ENCODE data around the gene CCDC24. TPM values are rescaled to one million over a fixed set of nuclear protein-coding genes. Genes with fewer than 3 reads are reported as not detected.

The CCDC24 gene
- total and polyA plus RNA-seq, 2 of the 4 experiments (the other 2 are of a cell fraction), result 1.4 to 4.6 TPM

- Histone ChIP-seq H2BK15ac (ENCODE audit: low read depth, low read length) (no peak overlapping the region), H2AK9ac (replicated peaks; ENCODE audit: low read depth, low read length, poor library complexity) (no peak overlapping the region), H3K27me3 (ENCODE audit: control insufficient read depth, insufficient read depth, low read length) (no peaks in the 10 kb centered on the region), H2AK5ac (ENCODE audit: low read depth, low read length) (no peak overlapping the region), H3K9ac (ENCODE audit: low read depth, low read length) (no peak overlapping the region), H3K36me3 (ENCODE audit: control insufficient read depth, insufficient read depth, low read length) (peaks cover 24% of the 10 kb centered on the region; the same call in 1 of the 2 replicates), H2BK20ac (ENCODE audit: low read depth, low read length) (no peak overlapping the region), H3K79me1 (ENCODE audit: low read depth in 1 of 2, low read length in 2 of 2) (no peaks in the 10 kb centered on the region), H3K4me3 (ENCODE audit: insufficient read depth, low read depth, low read length) (no peak overlapping the region), H3K23ac (ENCODE audit: low read depth, low read length) (no peak overlapping the region), H4K91ac (ENCODE audit: insufficient read depth, low read depth, low read length) (no peak overlapping the region), H3K9me3 (ENCODE audit: control insufficient read depth, insufficient read depth, low read length) (no peaks in the 10 kb centered on the region), H3K9me1 (ENCODE audit: insufficient read depth, low read length) (no peaks in the 10 kb centered on the region), H2BK120ac (ENCODE audit: low read depth, low read length) (no peak overlapping the region), H3K4me1 (ENCODE audit: control insufficient read depth, insufficient read depth, low read length) (no peaks in the 10 kb centered on the region), H4K5ac (ENCODE audit: low read depth, low read length) (no peak overlapping the region), H3K56ac (ENCODE audit: extremely low read depth, insufficient read depth, low read length) (no peak overlapping the region), H3K4ac (ENCODE audit: low read depth, low read length) (no peak overlapping the region), H3K14ac (replicated peaks; ENCODE audit: low read depth, low read length) (no peak overlapping the region), H3K27ac (ENCODE audit: insufficient read depth, low read length) (no peak overlapping the region), H3K18ac (ENCODE audit: low read depth, low read length) (no peak overlapping the region), H2BK5ac (ENCODE audit: low read depth, low read length, poor library complexity, severe bottlenecking) (no peak overlapping the region), H2AFZ (replicated peaks; ENCODE audit: low read length, poor library complexity) (no peak overlapping the region), H4K20me1 (ENCODE audit: insufficient read depth, low read length) (no peaks in the 10 kb centered on the region), H4K8ac (ENCODE audit: low read depth in 2 of 2, low read length in 2 of 2) (no peak overlapping the region), H3K4me2 (ENCODE audit: low read depth, low read length) (no peak overlapping the region)
- ChIA-PET POLR2A (ENCODE audit: unreplicated experiment) (no interaction called here), CTCF (no interaction called here)
- intact Hi-C loops (cut with micrococcal nuclease) (no loop called here), dilution Hi-C loops (cut with HindIII; ENCODE audit: low sequenced_read_pairs, unreplicated experiment) (no loop called here), in situ Hi-C loops (cut with MboI; ENCODE audit: low sequenced_read_pairs) (no loop called here)
- DNase-seq (no peak), ATAC-seq (ENCODE audit: low read depth) (no peak)
- 93% methylated on average over 5 of the region's 11 CpGs; no CpG with 5 or more reads in 1 of the 2 experiments for WGBS, 2 experiments (ENCODE audit: extremely low coverage in 2 of 2, insufficient read length in 1 of 2)
- no peak for TF ChIP-seq CEBPB (IDR thresholded peaks at IDR 0.05; ENCODE audit: low read depth, low read length)
- TF ChIP-seq, protein P1, sequence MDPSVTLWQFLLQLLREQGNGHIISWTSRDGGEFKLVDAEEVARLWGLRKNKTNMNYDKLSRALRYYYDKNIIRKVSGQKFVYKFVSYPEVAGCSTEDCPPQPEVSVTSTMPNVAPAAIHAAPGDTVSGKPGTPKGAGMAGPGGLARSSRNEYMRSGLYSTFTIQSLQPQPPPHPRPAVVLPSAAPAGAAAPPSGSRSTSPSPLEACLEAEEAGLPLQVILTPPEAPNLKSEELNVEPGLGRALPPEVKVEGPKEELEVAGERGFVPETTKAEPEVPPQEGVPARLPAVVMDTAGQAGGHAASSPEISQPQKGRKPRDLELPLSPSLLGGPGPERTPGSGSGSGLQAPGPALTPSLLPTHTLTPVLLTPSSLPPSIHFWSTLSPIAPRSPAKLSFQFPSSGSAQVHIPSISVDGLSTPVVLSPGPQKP (IDR thresholded peaks at IDR 0.05; ENCODE audit: borderline replicate concordance, low read depth, low read length), result no peak
- no peak for TF ChIP-seq CHD1 (IDR thresholded peaks at IDR 0.05; ENCODE audit: low read depth, low read length)
- no peak for TF ChIP-seq MAFK (IDR thresholded peaks at IDR 0.05; ENCODE audit: low read depth, low read length)
- no peak for TF ChIP-seq POLR2A (IDR thresholded peaks at IDR 0.05; ENCODE audit: low read depth, low read length)
- no peak for TF ChIP-seq RFX5 (IDR thresholded peaks at IDR 0.05; ENCODE audit: low read depth, low read length)
- no peak for TF ChIP-seq FOS (IDR thresholded peaks at IDR 0.05; ENCODE audit: low read depth, low read length)
- no peak for TF ChIP-seq CTCF (conservative IDR thresholded peaks at IDR 0.05; ENCODE audit: low read depth, low read length)
- TF ChIP-seq BHLHE40 (IDR thresholded peaks at IDR 0.05; ENCODE audit: low read depth, low read length), result no peak
- TF ChIP-seq MXI1 (IDR thresholded peaks at IDR 0.05; ENCODE audit: borderline replicate concordance, low read depth, low read length), result no peak
- no peak for TF ChIP-seq MAZ (IDR thresholded peaks at IDR 0.05; ENCODE audit: borderline replicate concordance, low read depth, low read length)
- no peak for TF ChIP-seq NFE2L2 (IDR thresholded peaks at IDR 0.05; ENCODE audit: low read depth, low read length)
- no peak for TF ChIP-seq RAD21 (IDR thresholded peaks at IDR 0.05; ENCODE audit: low read length)
- no TSS peak for BruUV-seq (replicated peaks)
These were observed 6.6 kb downstream of the CCDC24 start for GRCh38 chr1:43998000-43998378.
